ENCODE measurements around the gene TXNRD3. TPM values are rescaled to one million over a fixed set of nuclear protein-coding genes. Genes with fewer than 3 reads are reported as not detected.
"Not testable (repeated sequence)": the region's sequence is repeated elsewhere in the genome, so short reads cannot be mapped to it uniquely, and the experiment has no call there.

TXNRD3 gene
- total RNA-seq, 1 donor from 2014 or later, result 7.6 TPM

GRCh38 chr3:126636436-126636835 is 18.5 kb downstream of the TXNRD3 start:
- no peak overlapping the region for H3K9ac ChIP-seq (ENCODE audit: low read length)
- Mint-ChIP-seq H3K9me3 (ENCODE audit: unreplicated experiment) (no peaks in the 10 kb centered on the region), H3K4me1 (ENCODE audit: low read depth, unreplicated experiment) (peaks cover under 1% of the 10 kb centered on the region), H3K36me3 (ENCODE audit: low read depth, unreplicated experiment) (peaks cover 17% of the 10 kb centered on the region), H3K27me3 (ENCODE audit: low read depth, unreplicated experiment) (no peaks in the 10 kb centered on the region), H3K4me3 (ENCODE audit: unreplicated experiment) (no peak overlapping the region), H3K27ac (ENCODE audit: unreplicated experiment) (no peak overlapping the region)
- no peaks in the 10 kb centered on the region for H4K20me1 ChIP-seq (ENCODE audit: insufficient read depth, low read length)
- H3K9me3 ChIP-seq (ENCODE audit: insufficient read depth, low read depth, low read length), result no peaks in the 10 kb centered on the region
- no peaks in the 10 kb centered on the region for H3K4me1 ChIP-seq (ENCODE audit: insufficient read depth, low read length)
- H3K27ac ChIP-seq (ENCODE audit: low read depth, low read length), result no peak overlapping the region
- FAIRE-seq (no peak), DNase-seq (ENCODE audit: low read depth) (no peak)
- no peak overlapping the region for H3K4me3 ChIP-seq (ENCODE audit: insufficient read depth, low read depth, low read length)
- no peak overlapping the region for H2AFZ ChIP-seq (ENCODE audit: low read depth, low read length)
- peaks cover 3% of the 10 kb centered on the region for H3K36me3 ChIP-seq (ENCODE audit: insufficient read depth, low read length)
- H3K27me3 ChIP-seq (ENCODE audit: insufficient read depth, low read length), result no peaks in the 10 kb centered on the region
- TF ChIP-seq EZH2 (IDR thresholded peaks at IDR 0.05; ENCODE audit: insufficient read depth, low read length) (no peak), CTCF (IDR thresholded peaks at IDR 0.05; ENCODE audit: insufficient read depth, low read depth, low read length) (no peak)
- H3K79me2 ChIP-seq (ENCODE audit: insufficient read depth, low read length), result no peaks in the 10 kb centered on the region
- no peak overlapping the region for H3K4me2 ChIP-seq (ENCODE audit: low read length)

GRCh38 chr3:126634803-126635202 is 20.1 kb downstream of the TXNRD3 start:
- no peak overlapping the region for H3K4me2 ChIP-seq (ENCODE audit: low read length)
- no peaks in the 10 kb centered on the region for H3K9me3 Mint-ChIP-seq (ENCODE audit: unreplicated experiment)
- no peak overlapping the region for H3K4me3 ChIP-seq (ENCODE audit: insufficient read depth, low read depth, low read length)
- H3K27me3 Mint-ChIP-seq (ENCODE audit: low read depth, unreplicated experiment), result no peaks in the 10 kb centered on the region
- no peak overlapping the region for H3K4me3 Mint-ChIP-seq (ENCODE audit: unreplicated experiment)
- H3K79me2 ChIP-seq (ENCODE audit: insufficient read depth, low read length), result no peaks in the 10 kb centered on the region
- no peaks in the 10 kb centered on the region for H3K4me1 ChIP-seq (ENCODE audit: insufficient read depth, low read length)
- H3K27ac Mint-ChIP-seq (ENCODE audit: unreplicated experiment), result no peak overlapping the region
- H3K27ac ChIP-seq (ENCODE audit: low read depth, low read length), result no peak overlapping the region
- no peaks in the 10 kb centered on the region for H3K27me3 ChIP-seq (ENCODE audit: insufficient read depth, low read length)
- FAIRE-seq (no peak), DNase-seq (ENCODE audit: low read depth) (no peak)
- TF ChIP-seq EZH2 (IDR thresholded peaks at IDR 0.05; ENCODE audit: insufficient read depth, low read length), result no peak
- no peak for TF ChIP-seq CTCF (IDR thresholded peaks at IDR 0.05; ENCODE audit: insufficient read depth, low read depth, low read length)
- no peaks in the 10 kb centered on the region for H3K9me3 ChIP-seq (ENCODE audit: insufficient read depth, low read depth, low read length)
- H3K36me3 Mint-ChIP-seq (ENCODE audit: low read depth, unreplicated experiment), result peaks cover 20% of the 10 kb centered on the region
- no peak overlapping the region for H3K9ac ChIP-seq (ENCODE audit: low read length)
- H3K36me3 ChIP-seq (ENCODE audit: insufficient read depth, low read length), result peaks cover 3% of the 10 kb centered on the region
- H3K4me1 Mint-ChIP-seq (ENCODE audit: low read depth, unreplicated experiment), result peaks cover 9% of the 10 kb centered on the region
- no peaks in the 10 kb centered on the region for H4K20me1 ChIP-seq (ENCODE audit: insufficient read depth, low read length)
- no peak overlapping the region for H2AFZ ChIP-seq (ENCODE audit: low read depth, low read length)

- peaks cover 11% of the 10 kb centered on the region for H3K36me3 Mint-ChIP-seq (ENCODE audit: low read depth, unreplicated experiment)
- Histone ChIP-seq H3K36me3 (ENCODE audit: insufficient read depth, low read length) (peaks cover 3% of the 10 kb centered on the region), H4K20me1 (ENCODE audit: insufficient read depth, low read length) (no peaks in the 10 kb centered on the region), H3K9me3 (ENCODE audit: insufficient read depth, low read depth, low read length) (no peaks in the 10 kb centered on the region), H3K9ac (ENCODE audit: low read length) (no peak overlapping the region), H3K4me3 (ENCODE audit: insufficient read depth, low read depth, low read length) (no peak overlapping the region), H3K27ac (ENCODE audit: low read depth, low read length) (no peak overlapping the region), H3K79me2 (ENCODE audit: insufficient read depth, low read length) (no peaks in the 10 kb centered on the region), H3K4me2 (ENCODE audit: low read length) (no peak overlapping the region), H3K27me3 (ENCODE audit: insufficient read depth, low read length) (no peaks in the 10 kb centered on the region), H2AFZ (ENCODE audit: low read depth, low read length) (no peak overlapping the region), H3K4me1 (ENCODE audit: insufficient read depth, low read length) (no peaks in the 10 kb centered on the region)
- TF ChIP-seq EZH2 (IDR thresholded peaks at IDR 0.05; ENCODE audit: insufficient read depth, low read length), result no peak
- no peak for TF ChIP-seq CTCF (IDR thresholded peaks at IDR 0.05; ENCODE audit: insufficient read depth, low read depth, low read length)
- no peaks in the 10 kb centered on the region for H3K27me3 Mint-ChIP-seq (ENCODE audit: low read depth, unreplicated experiment)
- H3K4me1 Mint-ChIP-seq (ENCODE audit: low read depth, unreplicated experiment), result peaks cover 10% of the 10 kb centered on the region
- DNase-seq (ENCODE audit: low read depth) (no peak), FAIRE-seq (no peak)
- H3K9me3 Mint-ChIP-seq (ENCODE audit: unreplicated experiment), result no peaks in the 10 kb centered on the region
- H3K4me3 Mint-ChIP-seq (ENCODE audit: unreplicated experiment), result no peak overlapping the region
- H3K27ac Mint-ChIP-seq (ENCODE audit: unreplicated experiment), result no peak overlapping the region
Measured at GRCh38 chr3:126630020-126630419, 24.9 kb downstream of the TXNRD3 start.

- H3K4me3 Mint-ChIP-seq (ENCODE audit: unreplicated experiment); H3K9me3 Mint-ChIP-seq (ENCODE audit: unreplicated experiment); H3K9ac ChIP-seq (ENCODE audit: low read length); H3K27me3 Mint-ChIP-seq (ENCODE audit: low read depth, unreplicated experiment); H3K36me3 Mint-ChIP-seq (ENCODE audit: low read depth, unreplicated experiment); H3K4me3 ChIP-seq (ENCODE audit: insufficient read depth, low read depth, low read length); H3K27me3 ChIP-seq (ENCODE audit: insufficient read depth, low read length); H3K36me3 ChIP-seq (ENCODE audit: insufficient read depth, low read length); H3K79me2 ChIP-seq (ENCODE audit: insufficient read depth, low read length); FAIRE-seq; H3K27ac ChIP-seq (ENCODE audit: low read depth, low read length); H3K9me3 ChIP-seq (ENCODE audit: insufficient read depth, low read depth, low read length); DNase-seq (ENCODE audit: low read depth); H3K27ac Mint-ChIP-seq (ENCODE audit: unreplicated experiment); H2AFZ ChIP-seq (ENCODE audit: low read depth, low read length); H3K4me2 ChIP-seq (ENCODE audit: low read length); H4K20me1 ChIP-seq (ENCODE audit: insufficient read depth, low read length): not testable (repeated sequence)
- peaks cover 34% of the 10 kb centered on the region for H3K4me1 Mint-ChIP-seq (ENCODE audit: low read depth, unreplicated experiment)
- peaks cover 16% of the 10 kb centered on the region for H3K4me1 ChIP-seq (ENCODE audit: insufficient read depth, low read length)
Measured at GRCh38 chr3:126625735-126626134, 29.2 kb downstream of the TXNRD3 start.
